Right renal cortex interstitium (tissue), 3 donors: ENCODE results near the gene LCE3D. TPM values are rescaled to one million over a fixed set of nuclear protein-coding genes. Genes with fewer than 3 reads are reported as not detected.

Experiments
- DNase-seq, 3 donors: peaks; one replicate each; pipeline ENCODE4 v3.0.0-alpha.2; 2013; ENCODE audit warnings: low read depth in 3 of 3, low spot score in 2 of 3
- polyA plus RNA-seq, 3 donors: library from polyadenylated mRNA; unstranded; fragments of 120-200 nt; gene quantifications; one replicate each; pipeline ENCODE4 v1.2.1, GENCODE V29; 2013; ENCODE audit not compliant: insufficient read length in 3 of 3

Gene LCE3D
- polyA plus RNA-seq, 3 donors, result not detected

- peak in 1 of 3 donors; percentile 21 for DNase-seq
Measured at GRCh38 chr1:152533327-152533938, 46.9 kb downstream of the LCE3D start.

Other genes starting within 250 kb of the LCE3D start
- gene FLG2, start 220.5 kb downstream of the LCE3D start, polyA plus RNA-seq, result under 1 TPM; 0.03 to 0.14 (median 0.07) TPM
- gene CRNN, start 166.3 kb downstream of the LCE3D start, polyA plus RNA-seq, result not detected
- gene LCE5A, start 69.7 kb downstream of the LCE3D start, polyA plus RNA-seq, result not detected
- gene CRCT1, start 66.0 kb downstream of the LCE3D start, polyA plus RNA-seq, result not detected
- gene LCE3E, start 13.7 kb downstream of the LCE3D start, polyA plus RNA-seq, result not detected
- not detected for gene LCE3C, start 19.7 kb upstream of the LCE3D start, polyA plus RNA-seq
- not detected for gene LCE3B, start 33.3 kb upstream of the LCE3D start, polyA plus RNA-seq
- gene LCE3A, start 42.6 kb upstream of the LCE3D start, polyA plus RNA-seq, result not detected
- not detected for gene LCE2D, start 82.9 kb upstream of the LCE3D start, polyA plus RNA-seq
- gene LCE2C, start 94.8 kb upstream of the LCE3D start, polyA plus RNA-seq, result not detected
- not detected for gene LCE2B, start 105.6 kb upstream of the LCE3D start, polyA plus RNA-seq
- gene LCE2A, start 117.8 kb upstream of the LCE3D start, polyA plus RNA-seq, result not detected
- gene LCE4A, start 127.6 kb upstream of the LCE3D start, polyA plus RNA-seq, result not detected
- gene KPRP, start 177.5 kb upstream of the LCE3D start, polyA plus RNA-seq, result not detected
- not detected for gene LCE1F, start 194.6 kb upstream of the LCE3D start, polyA plus RNA-seq
- not detected for gene LCE1E, start 205.7 kb upstream of the LCE3D start, polyA plus RNA-seq
- gene LCE1D, start 216.2 kb upstream of the LCE3D start, polyA plus RNA-seq, result not detected
- not detected for gene LCE1C, start 226.1 kb upstream of the LCE3D start, polyA plus RNA-seq
- not detected for gene LCE1B, start 231.5 kb upstream of the LCE3D start, polyA plus RNA-seq
- gene LCE1A, start 247.0 kb upstream of the LCE3D start, polyA plus RNA-seq, result not detected